NT2/D1 (cell line): ENCODE data around the gene HP.

Experiments used
- DNase-seq: peaks from one replicate; pipeline ENCODE4 v3.0.0-alpha.2; 2011; ENCODE audit warnings: low read depth, low spot score
- H3K27me3 ChIP-seq: 2 replicates; pipeline ENCODE4 v1.6.0; 2011; ENCODE audit warnings: mild to moderate bottlenecking; ENCODE audit not compliant: insufficient read length, insufficient read depth
- H3K36me3 ChIP-seq: 2 replicates; pipeline ENCODE4 v1.6.1; 2011; ENCODE audit warnings: mild to moderate bottlenecking, low read length, mixed read lengths; ENCODE audit not compliant: insufficient read depth, insufficient read length
- H3K4me1 ChIP-seq: 2 replicates; pipeline ENCODE4 v1.5.1; 2011; ENCODE audit not compliant: insufficient read depth, insufficient read length
- H3K4me3 ChIP-seq: 2 replicates; pipeline ENCODE4 v1.5.1; 2011; ENCODE audit warnings: low read depth; ENCODE audit not compliant: insufficient read length
- H3K9ac ChIP-seq: 2 replicates; pipeline ENCODE4 v1.6.0; 2011; ENCODE audit warnings: low read depth; ENCODE audit not compliant: insufficient read length
- H3K9me3 ChIP-seq: 2 replicates; pipeline ENCODE4 v1.5.1; 2011; ENCODE audit warnings: mild to moderate bottlenecking, low read length; ENCODE audit not compliant: insufficient read depth
- SUZ12 ChIP-seq: IDR thresholded peaks from 2 replicates; pipeline ENCODE4 v1.6.1; 2011; ENCODE audit not compliant: insufficient read length, insufficient read depth; ENCODE audit errors: extremely low read depth
- YY1 ChIP-seq: IDR thresholded peaks from 2 replicates; pipeline ENCODE4 v1.6.1; 2011; ENCODE audit not compliant: insufficient read length, insufficient read depth
- ZNF274 ChIP-seq: IDR thresholded peaks from 2 replicates; pipeline ENCODE4 v1.6.1; 2011; ENCODE audit warnings: mild to moderate bottlenecking, low read depth, low read length

HP gene

GRCh38 chr16:72098936-72099335 lies 44.6 kb downstream of the HP start:
- Histone ChIP-seq H3K27me3 (no peaks in the 10 kb centered on the region), H3K9me3 (no peaks in the 10 kb centered on the region), H3K4me1 (no peaks in the 10 kb centered on the region), H3K9ac (peak overlapping the region; percentile 26), H3K4me3 (no peak overlapping the region), H3K36me3 (peaks cover 83% of the 10 kb centered on the region)
- no peak for DNase-seq
- no peak for TF ChIP-seq SUZ12
- no peak for TF ChIP-seq ZNF274
- no peak for TF ChIP-seq YY1

DNA sequence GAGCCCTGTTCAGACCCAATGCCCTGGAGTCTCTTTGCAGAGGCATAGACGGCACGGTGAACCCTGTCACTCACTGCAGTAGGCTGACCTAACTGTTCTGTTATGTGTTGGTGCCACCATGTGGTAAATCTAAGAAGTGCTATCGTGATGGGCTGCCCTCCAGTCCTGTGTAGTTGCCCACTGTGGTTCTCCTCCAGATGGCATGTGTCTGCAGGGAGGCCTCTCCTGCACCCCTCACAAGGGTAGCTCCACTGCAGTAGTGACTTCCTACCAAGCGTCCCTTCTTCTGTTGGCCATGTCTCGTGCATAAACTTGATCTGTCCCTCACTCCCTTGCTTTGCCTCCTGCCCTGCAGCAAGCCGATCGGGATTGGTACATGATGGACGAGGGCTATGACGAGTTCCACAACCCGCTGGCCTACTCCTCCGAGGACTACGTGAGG lies 45.1 kb downstream of the HP start:
- no peak overlapping the region for H3K4me3 ChIP-seq
- peaks cover 88% of the 10 kb centered on the region for H3K36me3 ChIP-seq
- TF ChIP-seq SUZ12 (no peak), ZNF274 (no peak), YY1 (no peak)
- peak; percentile 47 for DNase-seq
- H3K27me3 ChIP-seq = no peaks in the 10 kb centered on the region
- no peaks in the 10 kb centered on the region for H3K9me3 ChIP-seq
- no peak overlapping the region for H3K9ac ChIP-seq
- no peaks in the 10 kb centered on the region for H3K4me1 ChIP-seq

- no peak for DNase-seq
- Histone ChIP-seq H3K9ac (no peak overlapping the region), H3K4me1 (no peaks in the 10 kb centered on the region), H3K36me3 (peaks cover 100% of the 10 kb centered on the region), H3K4me3 (no peak overlapping the region), H3K27me3 (no peaks in the 10 kb centered on the region), H3K9me3 (no peaks in the 10 kb centered on the region)
- TF ChIP-seq ZNF274 = no peak
- TF ChIP-seq SUZ12 = no peak
- TF ChIP-seq YY1 = no peak
Observed at GRCh38 chr16:72101195-72101594, 46.9 kb downstream of the HP start.

GRCh38 chr16:72104905-72105304 lies 50.6 kb downstream of the HP start:
- H3K9me3 ChIP-seq = no peaks in the 10 kb centered on the region
- peaks cover 100% of the 10 kb centered on the region for H3K36me3 ChIP-seq
- H3K27me3 ChIP-seq = no peaks in the 10 kb centered on the region
- no peak overlapping the region for H3K4me3 ChIP-seq
- H3K9ac ChIP-seq = no peak overlapping the region
- no peaks in the 10 kb centered on the region for H3K4me1 ChIP-seq
- TF ChIP-seq YY1 (no peak), SUZ12 (no peak), ZNF274 (no peak)
- DNase-seq = no peak

DNA sequence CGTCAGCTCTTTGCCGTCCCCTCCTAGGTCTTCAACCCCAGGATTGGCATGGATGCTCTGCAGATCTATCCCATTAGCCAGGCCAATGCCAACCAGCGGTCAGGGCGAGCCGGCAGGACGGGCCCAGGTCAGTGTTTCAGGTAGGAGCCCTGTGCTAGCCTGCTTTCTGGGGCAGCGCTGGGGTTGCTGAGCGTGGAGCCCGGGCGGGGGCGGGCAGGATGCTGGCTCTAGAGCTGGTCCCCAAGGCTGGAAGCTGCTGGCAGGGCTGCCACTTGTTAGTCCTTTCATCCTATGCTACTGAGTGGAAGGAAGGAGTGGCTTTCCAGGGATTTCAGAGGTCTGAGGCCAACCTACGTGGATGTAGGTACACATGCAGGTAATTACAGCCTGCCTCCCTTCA lies 51.7 kb downstream of the HP start:
- no peak overlapping the region for H3K9ac ChIP-seq
- H3K27me3 ChIP-seq = no peaks in the 10 kb centered on the region
- H3K4me3 ChIP-seq = no peak overlapping the region
- H3K9me3 ChIP-seq = no peaks in the 10 kb centered on the region
- no peak for DNase-seq
- H3K4me1 ChIP-seq = no peaks in the 10 kb centered on the region
- peaks cover 100% of the 10 kb centered on the region for H3K36me3 ChIP-seq
- TF ChIP-seq ZNF274 (no peak), SUZ12 (no peak)

DNA sequence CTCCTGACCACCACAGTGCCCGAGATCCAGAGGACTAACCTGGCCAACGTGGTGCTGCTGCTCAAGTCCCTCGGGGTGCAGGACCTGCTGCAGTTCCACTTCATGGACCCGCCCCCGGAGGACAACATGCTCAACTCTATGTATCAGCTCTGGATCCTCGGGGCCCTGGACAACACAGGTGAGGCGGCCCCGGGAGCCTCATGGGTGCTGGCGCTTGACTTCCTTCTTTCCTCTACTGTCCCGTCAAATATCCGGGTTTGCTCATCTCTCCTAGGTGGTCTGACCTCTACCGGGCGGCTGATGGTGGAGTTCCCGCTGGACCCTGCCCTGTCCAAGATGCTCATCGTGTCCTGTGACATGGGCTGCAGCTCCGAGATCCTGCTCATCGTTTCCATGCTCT lies 53.1 kb downstream of the HP start:
- TF ChIP-seq SUZ12 (no peak), ZNF274 (no peak), YY1 (no peak)
- peaks cover 100% of the 10 kb centered on the region for H3K36me3 ChIP-seq
- H3K9me3 ChIP-seq = no peaks in the 10 kb centered on the region

DNA sequence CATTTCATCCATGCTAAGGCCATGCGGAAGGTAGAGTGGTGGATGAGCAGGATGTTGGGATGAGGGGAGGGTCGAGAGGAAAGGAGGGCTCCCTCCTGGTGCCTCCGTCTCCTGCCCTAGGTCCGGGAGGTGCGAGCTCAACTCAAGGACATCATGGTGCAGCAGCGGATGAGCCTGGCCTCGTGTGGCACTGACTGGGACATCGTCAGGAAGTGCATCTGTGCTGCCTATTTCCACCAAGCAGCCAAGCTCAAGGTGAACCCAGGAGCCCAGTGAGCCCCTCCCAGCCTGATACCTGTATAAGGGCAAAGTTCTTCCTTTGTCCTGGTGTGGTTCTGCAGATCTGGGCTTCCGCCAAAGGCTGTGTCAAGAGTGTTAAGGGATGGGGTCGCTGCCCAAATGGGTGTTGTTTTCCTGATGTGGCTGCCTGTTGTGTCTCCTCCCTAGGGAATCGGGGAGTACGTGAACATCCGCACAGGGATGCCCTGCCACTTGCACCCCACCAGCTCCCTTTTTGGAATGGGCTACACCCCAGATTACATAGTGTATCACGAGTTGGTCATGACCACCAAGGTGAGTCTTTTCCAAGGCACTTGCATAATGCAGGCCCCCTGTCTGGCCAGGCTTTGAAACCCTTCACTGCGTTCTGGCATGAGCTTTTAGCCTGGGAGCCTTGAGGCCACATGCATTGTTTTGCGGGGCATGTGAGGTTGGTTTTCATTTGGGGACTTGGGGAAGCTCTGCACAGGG lies 54.2 kb downstream of the HP start:
- no peak for TF ChIP-seq ZNF274
- TF ChIP-seq SUZ12 = no peak
- TF ChIP-seq YY1 = no peak
- Histone ChIP-seq H3K36me3 (peaks cover 100% of the 10 kb centered on the region), H3K4me3 (no peak overlapping the region), H3K9me3 (no peaks in the 10 kb centered on the region), H3K9ac (no peak overlapping the region), H3K4me1 (no peaks in the 10 kb centered on the region), H3K27me3 (no peaks in the 10 kb centered on the region)
- no peak for DNase-seq

More for the DNA sequence above, 53.1 kb downstream of the HP start:
- DNase-seq = no peak
- Histone ChIP-seq H3K4me3 (no peak overlapping the region), H3K9ac (no peak overlapping the region), H3K27me3 (no peaks in the 10 kb centered on the region), H3K4me1 (no peaks in the 10 kb centered on the region)
